ENCODE results near the gene PRMT7. TPM values are rescaled to one million over a fixed set of nuclear protein-coding genes. Genes with fewer than 3 reads are reported as not detected.

The PRMT7 gene
- total RNA-seq, 1 donor from 2014 or later: 50.0 TPM

DNA sequence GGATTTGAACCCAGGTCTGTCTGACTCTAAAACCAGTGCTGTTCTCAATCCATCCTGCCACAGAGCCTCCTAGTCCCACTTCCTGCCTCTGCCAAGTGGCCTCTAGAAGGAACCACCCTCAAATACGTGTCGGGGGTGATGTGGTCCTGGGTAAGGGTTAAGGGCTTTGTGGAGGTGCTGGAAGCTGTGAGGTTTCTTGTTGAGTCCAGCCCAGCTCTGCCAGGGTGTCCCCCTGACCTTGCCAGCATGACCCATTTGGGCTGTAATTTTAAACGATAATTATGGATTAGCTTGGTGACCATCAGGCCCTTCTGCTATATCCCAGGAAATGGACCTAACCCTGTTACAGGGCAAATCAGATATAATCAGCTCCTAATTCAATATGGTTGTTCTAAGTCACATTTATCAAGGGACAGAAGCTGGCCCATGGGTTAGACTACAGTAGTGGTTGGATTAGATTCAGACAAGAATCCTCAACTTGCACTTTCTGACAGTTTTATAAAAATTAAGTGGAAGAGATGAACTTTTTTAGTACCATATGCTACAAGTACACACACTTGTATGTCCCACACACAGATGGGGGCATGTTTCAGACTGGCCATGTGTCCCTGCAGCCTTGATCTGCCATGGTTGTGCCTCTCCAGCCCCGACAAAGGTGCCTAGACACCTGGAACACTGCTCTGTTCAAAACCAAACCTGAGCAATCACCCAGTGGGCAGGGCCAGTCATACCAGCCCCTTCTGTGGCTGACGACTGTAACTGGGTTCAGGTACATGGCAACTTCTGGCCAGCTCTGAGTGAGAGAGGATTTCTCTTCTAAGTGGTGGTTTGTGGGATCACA, 89.5 kb downstream of the PRMT7 start:
- no peak for DNase-seq

DNA sequence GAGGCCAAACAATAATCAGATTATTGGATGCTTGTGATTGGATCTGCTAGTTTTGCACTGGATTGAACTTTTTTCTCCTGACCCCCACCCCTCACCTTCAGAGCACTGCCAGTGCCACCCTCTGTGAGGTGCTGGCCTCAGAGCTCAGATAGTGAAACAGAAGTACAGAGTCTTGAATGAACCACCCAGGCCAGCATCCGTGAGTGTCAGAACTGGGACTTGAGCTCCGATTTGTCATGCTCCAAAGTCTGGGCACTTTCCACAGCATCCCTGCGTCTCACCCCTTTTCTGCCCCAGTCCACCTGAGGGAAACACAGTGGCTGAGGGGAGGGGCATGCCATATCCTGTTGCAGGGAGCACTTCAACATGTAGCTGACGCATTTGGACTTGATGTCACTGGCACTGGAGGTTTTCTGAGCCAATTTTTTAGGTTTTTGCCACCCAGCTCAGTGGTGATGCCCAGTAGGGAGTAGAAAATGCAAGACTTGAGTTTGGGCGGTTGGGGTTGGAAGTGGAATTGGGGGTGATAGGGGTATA, 90.2 kb downstream of the PRMT7 start:
- no peak for DNase-seq

DNA sequence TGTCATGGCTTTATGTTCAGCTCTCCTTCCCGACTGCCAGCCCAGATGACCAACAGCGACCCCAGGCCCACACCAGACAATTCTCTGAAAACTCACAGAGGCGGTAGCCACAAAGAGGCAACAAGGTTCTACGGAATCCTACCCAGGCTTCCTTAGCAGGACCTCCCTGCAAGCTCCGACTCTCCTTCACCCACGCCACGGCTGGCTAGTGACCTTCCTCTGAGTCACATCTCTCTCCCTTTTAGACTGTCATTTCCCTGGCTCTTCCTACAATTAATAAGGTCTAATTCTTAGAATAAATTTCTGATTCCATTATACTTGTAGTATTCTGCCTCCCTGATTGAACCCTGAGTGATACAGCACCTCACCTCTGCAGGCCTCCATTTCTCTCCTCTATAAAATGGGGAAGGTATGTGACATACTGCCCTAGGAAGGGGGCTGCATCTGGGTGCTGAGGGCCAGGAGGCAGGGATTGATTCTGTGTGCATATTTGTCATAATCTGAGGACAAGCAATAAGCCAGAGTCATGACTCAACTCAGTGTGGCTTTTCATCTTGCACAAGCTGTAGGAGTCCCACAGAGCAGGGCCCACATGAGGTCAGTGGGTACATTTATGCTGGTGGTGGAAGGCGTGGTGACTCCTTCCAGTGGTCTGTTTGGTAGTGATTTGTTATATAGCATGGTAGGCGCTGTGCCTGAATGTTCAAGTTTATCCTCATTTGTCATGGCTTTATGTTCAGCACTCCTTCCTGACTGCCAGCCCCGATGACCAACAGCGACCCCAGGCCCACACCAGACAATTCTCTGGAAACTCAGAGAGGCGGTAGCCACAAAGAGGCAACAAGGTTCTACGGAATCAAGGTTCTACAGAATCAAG, 91.3 kb downstream of the PRMT7 start:
- DNase-seq: no peak

DNA sequence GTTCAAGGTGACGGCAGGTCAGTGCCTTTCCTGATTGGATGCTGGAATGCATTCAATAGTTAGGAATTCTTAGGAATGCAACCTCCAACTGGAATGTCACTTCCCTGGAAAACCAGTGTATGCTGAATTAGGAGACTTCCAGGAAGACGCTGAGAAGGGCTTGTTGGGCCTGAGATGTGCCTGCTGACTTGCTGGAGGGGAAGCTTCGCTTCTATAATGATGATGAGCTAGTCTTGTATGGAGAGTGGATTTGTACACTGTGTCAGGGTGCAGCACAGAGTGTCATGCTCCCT, 91.9 kb downstream of the PRMT7 start:
- no peak for DNase-seq

DNA sequence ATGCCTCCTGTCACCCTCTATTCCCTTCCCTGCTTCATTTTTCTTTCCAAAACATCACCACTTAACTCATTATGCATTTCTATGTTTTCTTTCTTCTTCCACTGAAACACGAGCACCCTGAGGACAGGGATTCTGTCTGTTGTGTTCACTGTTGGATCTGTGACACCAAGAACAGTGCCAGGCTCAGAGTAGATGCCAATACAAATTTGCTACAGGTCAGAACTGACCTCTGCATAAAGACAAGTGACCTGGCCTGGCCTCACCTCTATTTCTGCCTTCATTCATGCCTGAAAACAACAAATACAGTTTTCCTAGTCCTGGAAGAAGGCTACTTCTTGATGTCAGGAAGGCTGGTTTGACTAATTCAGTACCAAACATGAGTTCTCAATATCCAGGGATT, 92.4 kb downstream of the PRMT7 start:
- DNase-seq: no peak

DNA sequence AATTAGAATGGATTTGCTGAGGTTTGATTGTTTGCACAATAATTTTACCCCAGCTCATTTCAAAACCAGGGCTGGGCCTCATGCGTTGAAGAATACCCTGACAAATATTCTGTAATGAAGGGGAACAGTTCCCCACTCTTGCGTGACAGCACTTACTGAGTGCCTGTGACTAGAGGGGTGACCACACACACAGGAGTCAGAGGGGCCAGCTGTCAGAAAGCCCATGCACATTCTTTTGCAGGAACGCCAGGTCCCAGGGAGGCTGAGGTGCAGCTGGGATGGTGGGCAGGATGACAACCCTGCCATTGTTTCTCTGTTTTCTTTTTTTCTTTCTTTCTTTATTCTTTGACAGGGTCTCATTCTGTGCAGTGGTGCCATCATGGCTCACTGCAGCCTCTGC, 92.9 kb downstream of the PRMT7 start:
- DNase-seq: no peak

DNA sequence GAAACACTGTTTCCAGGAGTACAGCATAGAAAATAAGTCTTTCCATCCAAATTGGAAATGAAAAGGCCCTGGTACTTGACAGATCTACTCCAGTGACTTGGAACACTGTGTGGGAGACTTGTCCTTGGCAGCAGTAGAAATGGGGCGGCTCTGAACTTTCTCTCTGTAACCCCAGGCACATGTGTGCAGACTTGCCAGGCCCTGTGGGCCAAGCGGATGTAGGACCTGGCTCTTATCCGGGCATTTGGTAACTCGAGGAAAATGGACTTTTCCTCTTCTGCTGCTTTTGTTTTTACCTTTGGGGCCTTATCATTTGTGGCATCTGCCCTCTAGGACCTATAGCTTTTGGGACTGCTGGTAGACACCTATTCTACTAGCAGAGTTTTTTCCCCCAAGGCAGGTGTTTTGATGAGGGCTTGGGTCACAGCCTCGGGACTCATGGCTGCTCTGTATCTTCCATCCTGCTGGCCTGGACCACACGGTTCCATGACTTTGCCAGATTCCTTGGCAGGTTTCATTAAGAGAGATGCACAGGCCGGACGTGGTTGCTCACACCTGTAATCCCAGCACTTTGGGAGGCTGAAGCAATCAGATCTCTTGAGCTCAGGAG, 94.0 kb downstream of the PRMT7 start:
- DNase-seq: no peak

DNA sequence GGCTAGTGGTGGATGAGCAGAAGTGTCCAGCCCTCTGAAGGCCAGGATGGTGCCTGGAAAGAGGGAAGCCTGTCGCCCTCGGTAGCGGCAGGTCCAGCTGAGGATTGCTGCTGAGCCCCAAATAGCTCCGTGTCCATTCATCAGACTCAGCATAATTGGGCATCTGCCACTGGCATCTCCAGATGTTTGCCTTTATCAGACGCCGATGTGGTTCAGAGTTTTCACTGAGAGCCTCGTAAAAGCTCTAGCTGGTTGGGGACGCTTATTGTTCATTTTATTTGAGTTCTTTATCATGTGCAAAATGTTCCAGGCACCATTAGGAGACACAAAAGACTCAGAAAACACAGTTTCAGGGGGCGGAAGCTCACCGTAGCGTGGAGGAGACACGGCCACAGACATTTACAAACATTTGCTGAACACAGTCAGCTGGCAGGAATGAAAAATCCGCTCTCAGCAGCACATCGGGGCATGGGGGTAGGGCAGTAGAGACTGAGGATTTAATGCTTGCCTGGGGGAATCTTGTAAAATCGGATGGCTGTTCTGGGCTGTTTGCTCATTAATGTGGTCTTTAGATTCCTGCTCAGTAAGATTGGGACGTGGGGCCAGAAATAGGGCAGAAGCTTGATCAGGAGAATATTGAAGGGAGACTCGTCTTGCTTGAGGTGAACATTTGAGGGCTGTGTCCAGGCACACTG, 95.8 kb downstream of the PRMT7 start:
- no peak for DNase-seq

Other genes with a start within 250 kb of the PRMT7 start
- 14.1 and 31.6 TPM in 2 replicates for gene NFATC3, start 225.6 kb upstream of the PRMT7 start, total RNA-seq
- gene ESRP2, start 74.9 kb upstream of the PRMT7 start, total RNA-seq: 3.6 and 4.1 TPM in 2 replicates
- gene PLA2G15, start 65.6 kb upstream of the PRMT7 start, total RNA-seq: 28.6 and 38.9 TPM in 2 replicates
- gene SLC7A6, start 46.5 kb upstream of the PRMT7 start, total RNA-seq: 17.4 and 31.1 TPM in 2 replicates
- gene SLC7A6OS, start 73 bp upstream of the PRMT7 start, total RNA-seq: 13.3 and 15.5 TPM in 2 replicates
- 0.14 and 0.17 TPM in 2 replicates for gene SMPD3, start 137.5 kb downstream of the PRMT7 start, total RNA-seq
- 20.2 and 26.5 TPM in 2 replicates for gene ZFP90, start 228.3 kb downstream of the PRMT7 start, total RNA-seq

Data from dermis blood vessel endothelial cell (primary cell).